NCI-H2196 (cell line): ENCODE results near the gene DHX36.

Experiments
- DNase-seq: peaks from one replicate; lab custom pipeline; 2025; ENCODE audit not compliant: unreplicated experiment; lab: John Stamatoyannopoulos, UW

Gene DHX36

DNA sequence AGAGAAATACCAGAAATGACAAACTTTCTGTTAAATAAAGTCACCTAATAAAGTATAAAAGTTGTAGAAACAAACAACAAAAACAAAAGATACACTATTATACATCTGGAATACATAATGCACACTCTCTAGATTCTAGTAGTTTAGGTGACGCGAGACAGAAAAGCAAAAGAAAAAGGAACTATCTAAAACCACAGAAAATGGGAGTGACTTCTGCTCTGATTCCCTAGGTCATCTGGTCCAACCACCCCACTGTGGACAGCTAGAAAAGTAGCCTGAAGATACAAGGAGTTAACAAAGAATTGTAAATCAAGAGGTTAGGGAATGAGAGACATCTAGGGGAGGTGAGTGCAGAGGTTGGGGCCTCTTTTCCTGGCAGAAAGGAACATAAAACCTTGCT, 39.1 kb downstream of the DHX36 start:
- no peak for DNase-seq

- DNase-seq: peak; percentile 42
These were observed 44.1 kb downstream of the DHX36 start for GRCh38 chr3:154280161-154280560.

GRCh38 chr3:154275965-154276364, 48.3 kb downstream of the DHX36 start:
- DNase-seq: peak; percentile 6

DNA sequence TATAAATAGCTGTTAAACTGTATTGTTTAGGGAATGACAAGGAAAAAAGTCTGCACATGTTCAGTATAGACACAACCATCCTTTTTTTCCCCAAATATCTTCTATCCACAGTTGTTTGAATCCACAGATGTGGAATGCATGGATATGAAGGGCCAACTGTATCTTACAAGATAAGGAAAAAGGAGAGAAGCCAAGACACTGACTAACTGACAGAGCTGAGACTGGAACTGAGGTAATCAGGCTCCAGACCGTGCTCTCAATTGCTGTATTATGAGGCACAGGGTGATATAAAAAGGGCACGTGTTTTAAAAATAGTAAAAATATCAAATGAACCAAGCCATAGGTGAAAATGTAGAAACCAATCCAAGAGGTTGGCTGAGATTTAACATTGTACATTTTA, 49.0 kb downstream of the DHX36 start:
- DNase-seq: no peak

DNA sequence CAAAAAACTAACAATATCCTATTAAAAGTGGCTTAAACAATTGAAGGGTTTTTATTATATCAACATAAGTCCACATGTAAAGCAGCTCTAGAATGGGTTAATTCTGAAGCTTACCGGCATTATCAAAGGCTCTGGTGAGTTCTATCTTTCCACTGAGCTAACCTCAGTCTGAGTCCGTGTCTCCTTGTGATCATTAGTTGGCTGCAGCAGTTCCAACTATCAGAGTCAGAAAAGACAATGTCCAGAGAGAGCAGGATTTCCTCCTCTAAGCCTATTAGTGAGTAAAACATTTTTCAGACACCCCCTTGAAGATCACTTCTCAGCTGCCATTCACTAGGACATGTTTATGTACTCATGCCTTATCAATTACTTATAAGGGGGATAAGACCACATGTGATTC, 49.9 kb downstream of the DHX36 start:
- DNase-seq: no peak

DNA sequence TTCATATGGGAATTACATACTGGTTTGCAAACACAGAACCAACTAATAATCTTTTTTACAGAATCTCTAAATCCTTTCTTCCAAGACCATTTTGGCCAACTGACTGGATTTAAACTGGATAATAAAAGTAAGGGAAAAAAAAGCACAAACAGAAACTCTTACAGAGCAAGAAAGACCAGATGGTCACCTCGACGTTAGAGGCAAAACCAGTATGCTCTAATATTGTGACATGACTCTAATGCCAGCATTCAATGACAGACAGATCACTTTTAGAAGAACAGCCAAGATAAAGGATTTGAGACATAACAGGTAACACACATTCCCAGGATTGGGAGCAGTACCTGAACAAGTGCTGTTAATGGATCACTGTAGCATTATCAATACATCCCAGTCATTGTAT, 50.9 kb downstream of the DHX36 start:
- DNase-seq: no peak

DNA sequence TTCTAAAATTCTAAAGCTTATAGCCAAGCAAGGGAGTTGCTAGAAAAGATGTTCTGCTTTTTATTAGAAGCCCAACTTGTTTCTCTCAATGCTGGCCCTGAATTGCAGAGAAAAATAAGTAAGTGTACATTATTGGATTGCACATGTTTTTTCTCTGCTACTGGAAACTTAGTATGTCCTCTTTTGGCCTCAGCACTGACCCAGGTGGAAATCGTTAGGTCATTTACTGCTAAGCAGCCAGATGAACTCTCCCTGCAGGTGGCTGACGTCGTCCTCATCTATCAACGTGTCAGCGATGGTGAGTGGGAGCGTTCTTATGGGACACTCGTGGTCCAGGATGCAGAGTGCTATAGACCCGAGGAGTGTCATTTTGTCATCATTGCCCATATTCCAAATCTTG, 69.8 kb downstream of the DHX36 start:
- DNase-seq: no peak

GRCh38 chr3:154252759-154253638, 71.3 kb downstream of the DHX36 start:
- peak; percentile 86 for DNase-seq

GRCh38 chr3:154251610-154252009, 72.7 kb downstream of the DHX36 start:
- no peak for DNase-seq

- DNase-seq: no peak
These were observed 74.0 kb downstream of the DHX36 start for GRCh38 chr3:154250291-154250690.

- DNase-seq: no peak
These were observed 76.4 kb downstream of the DHX36 start for GRCh38 chr3:154247806-154248415.

DNA sequence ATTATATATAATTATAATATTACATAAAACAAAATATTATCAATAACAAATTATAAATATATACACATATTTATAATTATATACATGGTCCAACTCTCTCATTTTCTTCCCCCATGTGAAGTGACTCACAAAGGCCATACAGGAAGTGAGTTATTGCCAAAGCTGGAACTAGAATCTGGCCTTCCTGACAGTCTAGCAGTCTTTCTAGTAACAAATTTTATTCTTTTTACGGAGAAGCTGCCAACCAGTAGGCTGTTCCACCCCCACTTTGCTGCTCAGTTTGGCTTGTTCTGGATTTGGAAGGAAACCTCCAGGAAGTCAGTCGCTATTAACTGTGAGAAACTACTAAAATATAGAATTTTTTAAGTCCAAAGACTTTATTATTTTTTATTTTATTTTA, 79.6 kb downstream of the DHX36 start:
- no peak for DNase-seq

- no peak for DNase-seq
These were observed 80.9 kb downstream of the DHX36 start for GRCh38 chr3:154243353-154243752.

GRCh38 chr3:154242766-154243165, 81.5 kb downstream of the DHX36 start:
- DNase-seq: no peak

DNA sequence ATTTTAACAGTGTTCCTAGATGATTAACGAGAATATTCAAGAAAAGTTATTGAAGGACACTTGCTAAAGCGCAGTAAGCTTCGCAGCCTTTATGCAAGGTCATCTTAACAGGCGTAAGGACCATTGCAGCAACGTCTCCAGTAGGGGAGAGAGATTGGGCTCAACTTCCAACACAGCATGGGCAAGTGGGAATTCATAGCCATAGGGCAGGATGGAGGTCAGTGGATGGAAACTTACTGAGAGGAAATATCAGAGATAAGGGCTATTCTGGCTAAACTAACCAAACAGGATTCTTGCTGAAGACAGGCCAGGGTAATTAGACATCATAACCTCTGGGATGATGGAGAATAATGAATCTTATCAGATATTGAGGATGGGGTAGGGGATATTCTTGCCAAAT, 82.8 kb downstream of the DHX36 start:
- DNase-seq: no peak

- no peak for DNase-seq
These were observed 84.1 kb downstream of the DHX36 start for GRCh38 chr3:154240235-154240634.

DNA sequence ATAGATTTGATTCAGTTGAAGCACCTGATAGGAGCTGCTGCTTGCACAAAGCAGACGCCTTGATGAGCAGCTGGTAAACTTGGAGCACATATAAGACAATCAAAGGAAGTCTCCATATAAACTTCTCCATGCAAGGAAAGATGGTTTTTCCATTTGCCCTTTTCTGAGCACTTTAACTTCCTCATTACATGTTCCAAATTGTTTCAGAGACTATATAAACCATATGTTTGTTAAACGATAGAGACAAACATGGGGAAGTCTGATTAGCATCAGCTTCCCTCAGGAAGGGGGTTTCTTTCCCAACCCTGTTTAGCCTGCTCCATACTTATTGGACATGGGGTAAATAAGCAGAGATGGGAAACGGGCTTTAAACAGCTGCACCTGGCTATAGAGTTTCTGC, 88.0 kb downstream of the DHX36 start:
- no peak for DNase-seq

GRCh38 chr3:154235330-154235729, 89.0 kb downstream of the DHX36 start:
- no peak for DNase-seq

GRCh38 chr3:154229217-154229590, 95.1 kb downstream of the DHX36 start:
- no peak for DNase-seq

- DNase-seq: no peak
These were observed 95.6 kb downstream of the DHX36 start for GRCh38 chr3:154228561-154229216.

- DNase-seq: no peak
These were observed 96.8 kb downstream of the DHX36 start for GRCh38 chr3:154227531-154227930.

DNA sequence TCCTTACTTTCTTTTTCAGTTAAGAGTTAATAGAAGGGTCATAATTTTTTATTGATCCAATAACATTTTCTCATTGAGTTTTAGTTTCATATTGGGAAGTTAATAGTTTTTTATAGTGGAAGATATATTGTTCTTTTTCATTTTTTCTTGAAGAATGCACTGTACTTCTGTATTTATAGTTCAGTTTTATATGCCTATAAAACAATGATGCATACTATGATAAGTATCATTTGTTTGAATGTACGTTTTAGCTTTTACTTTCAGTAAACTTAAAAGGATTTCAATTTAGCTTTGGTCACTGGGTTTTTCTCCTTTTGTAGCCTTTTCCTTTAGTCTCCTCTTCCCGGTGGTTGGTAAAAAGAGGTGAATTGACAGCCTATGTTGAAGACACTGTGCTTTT, 98.8 kb downstream of the DHX36 start:
- DNase-seq: no peak
